HFF-Myc (cell line): ENCODE data around the gene UGP2.

ENCODE experiments used
- DNase-seq: peaks from one replicate; pipeline ENCODE4 v3.0.0-alpha.2; 2011; ENCODE audit warnings: low read depth; ENCODE audit errors: extremely low read depth
- H3K4me3 ChIP-seq: replicated peaks from 2 replicates; pipeline ENCODE4 v1.5.1; 2011; ENCODE audit warnings: low read depth, mild to moderate bottlenecking, control low read depth, low read length
- CTCF ChIP-seq: IDR thresholded peaks from 2 replicates; pipeline ENCODE4 v1.5.1; 2012; ENCODE audit warnings: mild to moderate bottlenecking, low read depth, low read length, control low read depth; ENCODE audit errors: missing control alignments

UGP2 gene

DNA sequence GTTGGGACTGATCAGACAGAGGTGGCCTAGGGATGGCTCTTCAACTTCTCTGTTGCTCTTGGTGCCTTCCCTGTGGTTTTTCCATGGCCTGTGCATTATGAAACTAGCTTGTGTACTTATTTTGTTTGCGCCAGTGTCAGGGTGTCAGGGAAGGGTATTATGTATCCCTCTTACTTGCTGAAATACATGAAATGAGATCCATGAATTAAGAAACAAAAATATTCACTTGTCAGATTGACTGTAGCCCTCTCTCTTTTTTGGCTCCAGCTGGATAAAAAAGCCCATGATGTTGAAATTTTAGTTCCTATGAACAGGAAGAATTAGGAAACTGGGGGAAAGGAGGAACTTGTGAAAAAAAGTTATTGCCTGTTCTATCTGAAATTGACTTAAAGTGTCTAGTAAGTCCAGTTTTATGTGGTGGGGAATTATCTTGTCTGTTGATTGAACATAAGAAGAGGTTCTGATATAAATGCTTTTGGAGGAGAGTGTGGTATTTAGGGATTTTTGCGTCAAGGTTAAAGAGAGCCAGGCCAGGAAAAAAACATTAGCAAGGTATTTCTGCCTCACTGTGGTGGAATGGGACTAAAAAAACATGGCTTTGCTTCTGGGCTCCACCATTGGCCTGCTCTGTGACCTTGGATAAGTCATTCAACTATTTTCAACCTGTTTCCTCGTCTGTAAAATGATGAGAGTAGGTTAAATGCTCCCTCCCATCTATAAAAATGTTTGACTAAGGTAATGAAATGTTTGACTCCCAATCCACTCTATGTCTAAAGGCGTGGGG lies 12.0 kb downstream of the UGP2 start:
- DNase-seq: no peak
- TF ChIP-seq CTCF: no peak
- H3K4me3 ChIP-seq: no peak overlapping the region

DNA sequence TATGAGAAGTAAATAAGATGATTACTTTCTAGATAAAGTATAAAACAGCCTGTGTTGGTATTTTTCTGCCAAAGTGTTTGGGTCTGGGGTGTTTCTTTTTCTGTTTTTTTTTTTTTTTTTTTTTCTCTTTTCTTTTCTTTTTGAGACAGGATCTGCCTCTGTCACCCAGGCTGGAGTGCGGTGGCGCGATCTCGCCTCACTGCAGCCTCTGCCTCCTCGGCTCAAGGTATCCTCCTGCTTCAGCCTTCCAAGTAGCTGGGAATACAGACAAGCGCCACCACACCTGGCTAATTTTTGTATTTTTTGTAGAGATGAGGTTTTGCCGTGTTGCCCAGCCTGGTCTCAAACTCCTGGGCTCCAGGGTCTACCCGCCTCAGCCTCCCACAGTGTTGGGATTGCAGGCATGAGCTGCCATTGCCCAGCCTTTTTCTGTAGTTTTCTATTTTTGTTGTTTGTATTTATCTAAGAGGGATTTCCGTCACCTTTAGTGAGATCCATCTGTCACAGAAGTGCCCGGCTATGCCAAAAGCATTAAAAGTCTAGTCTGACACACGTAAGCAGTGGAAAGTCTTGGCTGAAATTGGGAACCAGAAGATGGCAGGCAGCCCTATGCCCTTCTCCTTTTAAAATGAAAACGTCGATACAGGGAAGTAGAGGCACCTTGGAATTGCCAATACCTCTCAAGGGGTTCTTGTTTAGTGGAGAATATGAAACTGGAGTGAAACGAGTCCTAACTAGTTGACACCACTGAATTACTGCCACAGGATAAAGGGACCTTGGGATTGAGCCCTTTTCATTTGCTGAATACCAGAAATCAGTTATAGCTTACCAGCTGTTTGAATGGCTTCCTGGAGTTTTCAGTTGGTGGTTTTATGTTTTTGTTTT lies 14.0 kb downstream of the UGP2 start:
- H3K4me3 ChIP-seq: no peak overlapping the region
- DNase-seq: no peak
- no peak for TF ChIP-seq CTCF

DNA sequence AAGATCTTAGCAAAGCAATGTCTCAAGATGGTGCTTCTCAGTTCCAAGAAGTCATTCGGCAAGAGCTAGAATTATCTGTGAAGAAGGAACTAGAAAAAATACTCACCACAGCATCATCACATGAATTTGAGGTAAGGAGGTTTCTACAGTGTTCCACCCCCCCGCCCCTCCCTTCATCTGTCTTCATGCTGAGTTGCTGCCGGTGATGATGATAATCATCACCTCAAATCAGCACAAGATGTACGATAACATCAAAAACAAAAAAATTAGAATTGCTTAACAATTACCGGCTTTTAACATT lies 14.6 kb downstream of the UGP2 start:
- no peak for DNase-seq
- TF ChIP-seq CTCF: no peak
- no peak overlapping the region for H3K4me3 ChIP-seq

- TF ChIP-seq CTCF: no peak
- no peak for DNase-seq
- H3K4me3 ChIP-seq: no peak overlapping the region
These were observed 16.6 kb downstream of the UGP2 start for GRCh38 chr2:63858291-63858690.

- DNase-seq: peak; percentile 52
- no peak overlapping the region for H3K4me3 ChIP-seq
- peak; percentile 39 for TF ChIP-seq CTCF
These were observed 19.6 kb downstream of the UGP2 start for GRCh38 chr2:63861220-63861822.

DNA sequence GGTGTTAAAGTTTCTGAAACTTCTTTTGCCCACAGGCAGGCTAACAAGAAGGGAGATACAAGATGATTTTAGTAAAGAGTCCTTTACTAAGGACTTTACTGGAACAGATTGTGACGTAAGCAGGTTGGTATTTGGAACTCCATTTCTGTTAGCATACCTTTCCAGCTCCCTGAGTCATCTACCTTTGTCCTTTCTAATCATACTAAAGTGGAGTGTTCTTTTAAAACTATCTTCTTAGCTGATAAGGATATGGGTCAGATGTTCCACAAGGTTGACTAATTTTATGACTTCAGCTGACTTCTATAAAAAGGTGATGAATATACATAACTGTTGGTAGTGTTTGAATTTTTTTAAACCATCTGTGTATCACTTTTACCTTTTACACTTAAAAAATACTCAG lies 21.1 kb downstream of the UGP2 start:
- TF ChIP-seq CTCF: no peak
- H3K4me3 ChIP-seq: no peak overlapping the region
- no peak for DNase-seq
